ENCODE data around the gene ARHGAP10. TPM values are rescaled to one million over a fixed set of nuclear protein-coding genes. Genes with fewer than 3 reads are reported as not detected.

The ARHGAP10 gene
- total and polyA plus RNA-seq, 10 of the 15 experiments (the other 5 are each of a cell fraction or from before 2014, with no cell fraction given): 1.3 to 25.8 (median 17.2) TPM

GRCh38 chr4:147958489-147959065 is 226.7 kb downstream of the ARHGAP10 start (continued):
- TF ChIP-seq BACH1 (IDR thresholded peaks at IDR 0.05; ENCODE audit: borderline replicate concordance) (no peak), KAT2A (conservative IDR thresholded peaks at IDR 0.05; ENCODE audit: control insufficient read depth, low read depth, low read length) (no peak), EP300 (IDR thresholded peaks at IDR 0.05; ENCODE audit: borderline replicate concordance in 1 of 2, control insufficient read depth in 1 of 2, low read depth in 2 of 2, low read length in 2 of 2) (no peak), TARDBP (IDR thresholded peaks at IDR 0.05; ENCODE audit: borderline replicate concordance) (no peak), MEF2A (IDR thresholded peaks at IDR 0.05; ENCODE audit: insufficient read depth, low read depth, low read length) (no peak), IKZF2 (IDR thresholded peaks at IDR 0.05) (no peak), ZNF274 (IDR thresholded peaks at IDR 0.05; ENCODE audit: insufficient read depth, insufficient read length) (no peak)

GRCh38 chr4:147960971-147961370 is 229.1 kb downstream of the ARHGAP10 start:
- H3K27ac ChIP-seq (ENCODE audit: control insufficient read depth, insufficient read depth): no peak overlapping the region
- no peak overlapping the region for H3K4me2 ChIP-seq (ENCODE audit: control insufficient read depth, insufficient read depth)
- no TSS peak for BruUV-seq (replicated peaks)
- no peaks in the 10 kb centered on the region for H3K79me2 ChIP-seq (ENCODE audit: control insufficient read depth, insufficient read depth, low read length)
- no peak overlapping the region for H3K9ac ChIP-seq (ENCODE audit: control insufficient read depth, insufficient read depth, low read length)
- H3K27me3 ChIP-seq (replicated peaks in 1 of 2; ENCODE audit: control insufficient read depth in 2 of 2, insufficient read depth in 2 of 2, low read length in 1 of 2): no peaks in the 10 kb centered on the region
- H3K36me3 ChIP-seq (ENCODE audit: control insufficient read depth in 2 of 2, insufficient read depth in 2 of 2, low read length in 1 of 2): peaks cover 0 to 22% of the 10 kb centered on the region in 2 experiments; a peak in 3 of 4 replicates
- CTCF ChIA-PET: interaction anchor here (0.6 kb wide), 1 partner anchor 114 kb away, joined by 3 read pairs; no protein-coding TSS in a partner anchor
- H3K4me1 ChIP-seq (ENCODE audit: control insufficient read depth, insufficient read depth, low read length): no peaks in the 10 kb centered on the region
- 97% methylated on average over 5 of the region's 5 CpGs for WGBS (ENCODE audit: insufficient coverage, insufficient replicate concordance, low lambda C conversion rate, missing lambda C conversion rate)
- no peaks in the 10 kb centered on the region for H4K20me1 ChIP-seq (ENCODE audit: control insufficient read depth, insufficient read depth)
- no peak overlapping the region for H3K4me3 ChIP-seq
- intact Hi-C loops (cut with micrococcal nuclease; ENCODE audit: unreplicated experiment) (no loop called here), in situ Hi-C loops (cut with MboI) (no loop called here)
- no peak for DNase-seq (ENCODE audit: low read depth, low spot score)
- POLR2A ChIA-PET: interaction anchor here (0.6 kb wide), 1 partner anchor 10 kb away, joined by 3 read pairs; no protein-coding TSS in a partner anchor
- ATAC-seq: no peak
- no peak overlapping the region for H2AFZ ChIP-seq (ENCODE audit: control insufficient read depth, low read depth, low read length)
- FAIRE-seq: no peak
- no peaks in the 10 kb centered on the region for H3K9me3 ChIP-seq (replicated peaks; ENCODE audit: control insufficient read depth, insufficient read depth, low read length)
- SMC1A ChIA-PET (ENCODE audit: uncharacterized antibody, unreplicated experiment): no interaction called here
- RAD21 ChIA-PET (ENCODE audit: unreplicated experiment): no interaction called here
- TF ChIP-seq, protein P1, sequence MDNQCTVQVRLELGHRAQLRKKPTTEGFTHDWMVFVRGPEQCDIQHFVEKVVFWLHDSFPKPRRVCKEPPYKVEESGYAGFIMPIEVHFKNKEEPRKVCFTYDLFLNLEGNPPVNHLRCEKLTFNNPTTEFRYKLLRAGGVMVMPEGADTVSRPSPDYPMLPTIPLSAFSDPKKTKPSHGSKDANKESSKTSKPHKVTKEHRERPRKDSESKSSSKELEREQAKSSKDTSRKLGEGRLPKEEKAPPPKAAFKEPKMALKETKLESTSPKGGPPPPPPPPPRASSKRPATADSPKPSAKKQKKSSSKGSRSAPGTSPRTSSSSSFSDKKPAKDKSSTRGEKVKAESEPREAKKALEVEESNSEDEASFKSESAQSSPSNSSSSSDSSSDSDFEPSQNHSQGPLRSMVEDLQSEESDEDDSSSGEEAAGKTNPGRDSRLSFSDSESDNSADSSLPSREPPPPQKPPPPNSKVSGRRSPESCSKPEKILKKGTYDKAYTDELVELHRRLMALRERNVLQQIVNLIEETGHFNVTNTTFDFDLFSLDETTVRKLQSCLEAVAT (IDR thresholded peaks at IDR 0.05): no peak
- TF ChIP-seq HDGF (IDR thresholded peaks at IDR 0.05) (no peak), ZSCAN29 (IDR thresholded peaks at IDR 0.05) (no peak), ZNF24 (IDR thresholded peaks at IDR 0.05) (no peak), ZNF622 (IDR thresholded peaks at IDR 0.05) (no peak), SMAD5 (IDR thresholded peaks at IDR 0.05; ENCODE audit: low read depth) (no peak), GABPA (IDR thresholded peaks at IDR 0.05; ENCODE audit: low read depth) (no peak), RELA (IDR thresholded peaks at IDR 0.05; ENCODE audit: borderline replicate concordance, partially characterized antibody) (no peak), IRF4 (IDR thresholded peaks at IDR 0.05; ENCODE audit: low read depth, low read length) (no peak), NR2C2 (IDR thresholded peaks at IDR 0.05; ENCODE audit: borderline replicate concordance, control insufficient read depth, insufficient read length, low read depth) (no peak), RUNX3 (IDR thresholded peaks at IDR 0.05; ENCODE audit: low read length) (no peak), ATF3 (IDR thresholded peaks at IDR 0.05; ENCODE audit: borderline replicate concordance, extremely low read depth, low read depth, low read length) (no peak)
- TF ChIP-seq, protein P2, sequence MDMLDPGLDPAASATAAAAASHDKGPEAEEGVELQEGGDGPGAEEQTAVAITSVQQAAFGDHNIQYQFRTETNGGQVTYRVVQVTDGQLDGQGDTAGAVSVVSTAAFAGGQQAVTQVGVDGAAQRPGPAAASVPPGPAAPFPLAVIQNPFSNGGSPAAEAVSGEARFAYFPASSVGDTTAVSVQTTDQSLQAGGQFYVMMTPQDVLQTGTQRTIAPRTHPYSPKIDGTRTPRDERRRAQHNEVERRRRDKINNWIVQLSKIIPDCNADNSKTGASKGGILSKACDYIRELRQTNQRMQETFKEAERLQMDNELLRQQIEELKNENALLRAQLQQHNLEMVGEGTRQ (IDR thresholded peaks at IDR 0.05; ENCODE audit: borderline replicate concordance, low read depth, low read length): no peak
- TF ChIP-seq, protein P3, sequence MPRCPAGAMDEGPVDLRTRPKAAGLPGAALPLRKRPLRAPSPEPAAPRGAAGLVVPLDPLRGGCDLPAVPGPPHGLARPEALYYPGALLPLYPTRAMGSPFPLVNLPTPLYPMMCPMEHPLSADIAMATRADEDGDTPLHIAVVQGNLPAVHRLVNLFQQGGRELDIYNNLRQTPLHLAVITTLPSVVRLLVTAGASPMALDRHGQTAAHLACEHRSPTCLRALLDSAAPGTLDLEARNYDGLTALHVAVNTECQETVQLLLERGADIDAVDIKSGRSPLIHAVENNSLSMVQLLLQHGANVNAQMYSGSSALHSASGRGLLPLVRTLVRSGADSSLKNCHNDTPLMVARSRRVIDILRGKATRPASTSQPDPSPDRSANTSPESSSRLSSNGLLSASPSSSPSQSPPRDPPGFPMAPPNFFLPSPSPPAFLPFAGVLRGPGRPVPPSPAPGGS (IDR thresholded peaks at IDR 0.05; ENCODE audit: borderline replicate concordance, insufficient read depth, low read depth, low read length, poor library complexity, severe bottlenecking): no peak

All from GM12878 (cell line).